ENCODE data around the gene HMGB3. TPM values are rescaled to one million over a fixed set of nuclear protein-coding genes. Genes with fewer than 3 reads are reported as not detected.
A peak's percentile ranks its signal among the peaks of the same experiment; 100 is the strongest.

The HMGB3 gene
- total and polyA plus RNA-seq, 7 donors: 2.5 to 46.4 (median 3.9) TPM

GRCh38 chrX:150980186-150980585, 2.9 kb upstream of the HMGB3 start:
- intact Hi-C loops (cut with DNase I): no loop called here

DNA sequence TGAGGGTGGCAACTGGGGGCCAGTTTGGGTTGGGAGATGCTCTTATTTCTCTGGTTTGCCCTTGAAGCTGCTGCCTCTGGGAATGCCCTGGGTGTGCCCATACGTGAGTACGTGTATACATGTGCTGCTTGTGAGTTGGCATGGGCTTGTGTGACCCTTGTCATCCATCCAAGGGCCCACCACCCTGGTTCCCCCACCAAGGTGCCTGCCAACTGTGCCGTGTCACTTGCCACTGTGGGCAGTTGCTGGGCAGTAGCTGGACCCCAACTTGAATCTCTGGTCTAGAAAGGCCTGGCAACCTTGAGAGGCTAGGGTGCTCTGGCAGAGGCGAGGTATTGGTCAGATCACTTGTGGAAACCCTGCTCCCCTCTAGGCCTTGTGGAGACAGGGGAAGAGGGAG, 2.4 kb upstream of the HMGB3 start:
- no peaks in the 10 kb centered on the region for H3K4me1 ChIP-seq
- no peak overlapping the region for H3K27ac ChIP-seq
- no peaks in the 10 kb centered on the region for H3K9me3 ChIP-seq
- no peak for DNase-seq
- 92 to 94% methylated on average over 4 of the region's 4 CpGs for WGBS, 2 donors
- intact Hi-C loops (cut with DNase I): no loop called here
- no peaks in the 10 kb centered on the region for H3K36me3 ChIP-seq
- TF ChIP-seq POLR2AphosphoS5 (IDR thresholded peaks at IDR 0.05) (no peak), CTCF (IDR thresholded peaks at IDR 0.05) (no peak), POLR2A (IDR thresholded peaks at IDR 0.05) (no peak), EP300 (IDR thresholded peaks at IDR 0.05) (no peak)
- H3K4me3 ChIP-seq: no peak overlapping the region
- no peaks in the 10 kb centered on the region for H3K27me3 ChIP-seq

More at GRCh38 chrX:150980186-150980585, 2.9 kb upstream of the HMGB3 start:
- Histone ChIP-seq H3K4me3 (no peak overlapping the region), H3K9me3 (no peaks in the 10 kb centered on the region), H3K36me3 (no peaks in the 10 kb centered on the region), H3K27ac (no peak overlapping the region), H3K4me1 (no peaks in the 10 kb centered on the region), H3K27me3 (no peaks in the 10 kb centered on the region)
- TF ChIP-seq CTCF (IDR thresholded peaks at IDR 0.05) (no peak), POLR2A (IDR thresholded peaks at IDR 0.05) (no peak), EP300 (IDR thresholded peaks at IDR 0.05) (no peak), POLR2AphosphoS5 (IDR thresholded peaks at IDR 0.05) (no peak)
- 96 to 97% methylated on average over 5 of the region's 5 CpGs for WGBS, 2 donors
- DNase-seq: no peak

DNA sequence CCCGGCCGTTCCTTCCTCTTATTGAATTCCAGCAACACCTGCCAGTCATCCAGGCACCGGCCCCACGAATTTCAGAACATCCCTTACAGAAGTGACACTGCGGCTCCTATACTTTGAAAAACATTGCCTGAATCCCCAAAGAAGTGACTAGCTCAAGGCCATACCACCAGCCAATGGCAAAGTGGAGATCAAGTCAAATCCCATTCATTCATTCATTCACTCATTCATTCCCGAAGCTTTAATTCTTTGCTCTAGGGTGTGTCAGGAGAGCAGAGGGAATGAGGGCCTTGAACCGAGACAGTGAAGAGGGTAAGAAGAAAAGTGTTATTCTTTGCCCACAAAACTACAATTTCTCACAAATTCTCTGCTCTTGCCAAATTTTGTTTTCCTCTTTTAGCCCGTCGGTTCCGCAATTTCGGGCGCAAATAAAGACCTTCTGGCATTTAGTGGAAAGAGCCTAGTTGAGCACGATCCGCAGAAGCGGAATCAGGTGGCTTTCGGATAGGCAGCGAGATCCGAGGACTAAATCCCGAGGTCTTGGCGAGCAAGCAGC, 824 bp upstream of the HMGB3 start:
- no peak for DNase-seq
- H3K4me1 ChIP-seq: no peaks in the 10 kb centered on the region
- H3K27ac ChIP-seq: no peak overlapping the region
- no peaks in the 10 kb centered on the region for H3K36me3 ChIP-seq
- intact Hi-C loops (cut with DNase I): no loop called here
- H3K9me3 ChIP-seq: no peaks in the 10 kb centered on the region
- no peak for TF ChIP-seq POLR2A (IDR thresholded peaks at IDR 0.05)
- no peak for TF ChIP-seq POLR2AphosphoS5 (IDR thresholded peaks at IDR 0.05)
- no peak for TF ChIP-seq EP300 (IDR thresholded peaks at IDR 0.05)
- no peak for TF ChIP-seq CTCF (IDR thresholded peaks at IDR 0.05)
- H3K27me3 ChIP-seq: no peaks in the 10 kb centered on the region
- H3K4me3 ChIP-seq: peak overlapping the region; percentile 14 to 57 (median 51)
- WGBS, 2 donors: 16 to 24% methylated on average over 20 of the region's 20 CpGs

- no peaks in the 10 kb centered on the region for H3K4me1 ChIP-seq
- 1% methylated on average over 96 of the region's 96 CpGs for WGBS, 2 donors
- intact Hi-C loops (cut with DNase I): loop anchor here (1.0 kb wide), 1 partner anchor 85 kb away; the partner anchor contains the start of gene CD99L2
- no peak for DNase-seq
- no peaks in the 10 kb centered on the region for H3K9me3 ChIP-seq
- H3K36me3 ChIP-seq: no peaks in the 10 kb centered on the region
- H3K4me3 ChIP-seq: peak overlapping the region; percentile 23 to 57 (median 51)
- H3K27me3 ChIP-seq: no peaks in the 10 kb centered on the region
- peak overlapping the region; percentile 49 to 62 (median 56) for H3K27ac ChIP-seq
- TF ChIP-seq CTCF (IDR thresholded peaks at IDR 0.05) (no peak), POLR2AphosphoS5 (IDR thresholded peaks at IDR 0.05) (no peak), EP300 (IDR thresholded peaks at IDR 0.05) (no peak), POLR2A (IDR thresholded peaks at IDR 0.05) (no peak)
These were observed 510 bp downstream of the HMGB3 start for GRCh38 chrX:150983521-150984168.
